CD4-positive, alpha-beta T cell treated with Interleukin-2 at 100 ng/mL for 4 hours (primary cell): ENCODE data around the gene GNA12.

Experiments
- DNase-seq: peaks from one replicate; pipeline ENCODE4 v3.0.0-alpha.2; 2020; ENCODE audit warnings: low spot score

Gene GNA12, protein sequence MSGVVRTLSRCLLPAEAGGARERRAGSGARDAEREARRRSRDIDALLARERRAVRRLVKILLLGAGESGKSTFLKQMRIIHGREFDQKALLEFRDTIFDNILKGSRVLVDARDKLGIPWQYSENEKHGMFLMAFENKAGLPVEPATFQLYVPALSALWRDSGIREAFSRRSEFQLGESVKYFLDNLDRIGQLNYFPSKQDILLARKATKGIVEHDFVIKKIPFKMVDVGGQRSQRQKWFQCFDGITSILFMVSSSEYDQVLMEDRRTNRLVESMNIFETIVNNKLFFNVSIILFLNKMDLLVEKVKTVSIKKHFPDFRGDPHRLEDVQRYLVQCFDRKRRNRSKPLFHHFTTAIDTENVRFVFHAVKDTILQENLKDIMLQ

DNA sequence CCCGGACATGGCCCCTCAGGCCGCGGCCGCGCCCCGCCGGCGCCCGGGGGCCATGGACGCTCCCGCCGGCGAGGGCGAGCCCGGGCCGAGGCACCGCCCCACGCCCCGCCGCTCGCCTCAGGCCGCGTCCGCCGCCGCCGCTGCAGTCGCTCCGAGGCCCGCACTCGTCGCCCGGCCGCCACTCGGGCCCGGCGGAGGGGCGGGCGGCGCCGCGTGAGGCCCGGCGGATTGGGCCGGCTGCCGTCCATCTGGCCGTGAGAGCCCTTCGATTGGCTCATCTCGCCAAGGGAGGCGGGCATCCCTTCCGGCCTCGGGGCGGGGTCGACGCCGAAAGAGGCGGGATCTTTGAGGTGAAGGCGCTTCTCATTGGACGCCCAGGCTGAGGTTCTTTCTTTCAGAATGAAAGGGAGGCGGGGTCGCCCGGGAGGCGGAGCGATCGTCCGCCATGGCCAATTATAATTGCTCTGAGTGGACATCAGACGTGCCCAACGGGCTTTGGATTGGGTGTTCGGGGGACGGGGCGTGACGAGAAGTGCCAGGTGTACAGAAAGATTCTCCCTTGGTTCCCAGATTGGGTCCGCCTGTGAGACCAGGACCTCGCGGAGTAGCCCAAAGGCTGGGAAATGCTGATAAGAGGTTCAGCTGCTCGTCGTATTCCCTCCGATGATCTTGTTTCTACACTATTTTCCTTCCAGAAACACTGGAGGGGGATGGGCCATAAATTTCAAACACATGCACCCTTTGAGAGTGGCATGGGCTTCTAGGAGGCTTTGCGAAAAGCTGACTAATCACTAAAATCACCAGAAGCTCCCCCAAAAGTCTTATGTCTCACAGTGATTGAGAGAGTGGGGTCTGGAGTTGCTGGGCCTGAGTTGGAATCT lies at the start of gene GNA12:
Gene GNA12, minus strand, starts transcription at position 156 of the 881 bp plus-strand sequence. Its CDS starts 147 bp downstream, at position 9.
- peak; percentile 99 for DNase-seq

DNA sequence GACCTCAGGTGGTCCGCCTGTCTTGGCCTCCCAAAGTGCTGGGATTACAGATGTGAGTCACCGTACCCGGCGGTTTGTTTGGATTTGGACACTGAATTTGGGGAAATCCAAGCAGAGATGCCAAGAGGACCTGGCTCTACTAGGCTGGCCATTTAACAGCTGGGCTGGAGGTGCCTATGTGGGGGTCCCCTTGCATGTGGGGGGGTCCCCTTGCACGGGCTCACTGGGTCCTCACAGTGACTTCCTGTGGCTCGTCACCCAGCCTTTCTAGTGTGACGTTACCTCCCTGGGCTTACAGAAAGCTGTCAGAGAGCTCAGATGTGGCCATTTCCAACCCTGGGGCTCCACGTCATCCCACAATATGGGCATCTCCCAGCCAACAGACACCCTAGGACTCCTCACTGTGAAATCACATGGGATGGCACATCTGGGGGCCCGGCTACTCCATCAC lies 49.3 kb upstream of the GNA12 start:
- no peak for DNase-seq

DNA sequence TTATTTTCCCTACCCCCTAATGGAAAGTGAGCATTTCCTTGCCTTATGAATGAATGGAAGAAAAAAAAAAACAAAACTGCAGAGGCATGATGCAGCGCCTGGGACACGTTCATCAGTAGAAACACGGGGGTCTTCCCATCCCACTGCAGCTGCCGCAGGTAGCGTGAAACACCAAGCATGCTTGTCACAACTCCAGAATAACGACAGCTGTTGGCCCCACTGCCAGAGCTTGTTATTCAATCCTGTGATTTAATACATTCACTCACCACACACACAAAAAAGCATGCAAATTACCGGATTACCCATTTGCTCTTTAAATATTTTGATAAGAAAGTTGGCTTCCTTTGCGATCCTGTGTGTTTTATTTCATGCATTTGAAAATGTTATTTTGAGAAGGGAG lies 48.4 kb upstream of the GNA12 start:
- DNase-seq = no peak

- no peak for DNase-seq
Measured at GRCh38 chr7:2887816-2888215, 43.7 kb upstream of the GNA12 start.

DNA sequence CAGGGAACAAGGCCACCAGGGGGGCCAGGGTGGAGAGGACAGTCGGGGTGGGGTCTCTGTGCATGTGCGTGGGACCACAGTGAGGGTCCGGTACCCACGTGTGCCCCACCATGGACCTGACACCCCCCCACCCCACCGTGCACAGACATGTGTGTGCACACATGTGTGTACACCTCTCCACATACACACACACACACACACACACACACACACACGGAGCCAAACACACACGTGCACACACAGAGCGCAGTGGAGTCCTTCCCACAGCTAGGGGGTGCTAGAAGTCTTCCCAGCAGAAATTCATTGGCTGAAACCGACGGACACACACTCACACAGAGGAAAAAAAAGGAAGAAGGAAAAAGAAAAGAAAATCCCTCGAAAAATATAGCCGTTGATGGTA lies 42.8 kb upstream of the GNA12 start:
- DNase-seq = peak; percentile 69

DNA sequence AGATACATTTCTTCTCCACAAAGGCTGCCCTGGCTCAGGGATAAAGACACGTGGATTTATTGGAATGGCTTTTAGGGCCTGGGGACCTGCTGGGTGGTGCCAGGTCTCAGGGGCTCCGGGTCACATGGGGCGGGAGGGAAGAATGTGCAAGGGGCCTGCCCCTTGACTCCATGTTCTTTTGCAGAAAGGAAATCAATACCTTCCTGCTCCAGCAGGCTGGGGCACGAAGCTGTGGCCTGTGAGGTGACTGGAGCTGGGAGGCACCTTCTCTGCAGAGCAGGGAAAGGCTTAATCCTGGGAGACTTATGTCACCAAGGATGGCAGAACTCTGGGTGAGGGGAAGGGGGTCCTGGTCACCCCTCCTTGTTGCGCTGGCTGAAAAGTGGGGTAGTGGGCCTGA lies 42.3 kb upstream of the GNA12 start:
- no peak for DNase-seq

DNA sequence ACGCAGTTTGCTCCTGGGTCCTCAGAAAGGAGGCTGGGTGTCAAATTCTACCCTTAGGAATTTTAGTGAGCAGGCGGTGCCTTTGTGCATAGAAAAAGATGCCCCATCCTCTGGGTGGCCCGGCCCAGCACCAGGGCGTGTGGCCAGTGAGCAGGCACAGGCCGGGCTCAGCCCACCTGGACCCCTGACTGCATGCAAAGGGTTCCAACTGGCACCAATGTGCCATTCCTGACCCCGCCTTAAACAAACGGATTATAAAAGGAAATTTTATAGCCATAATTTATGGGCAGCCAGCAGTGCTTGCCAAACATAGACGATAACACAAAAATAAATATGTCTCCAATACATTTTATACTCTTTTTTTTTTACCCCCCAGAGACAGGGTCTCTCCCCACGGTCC lies 40.1 kb upstream of the GNA12 start:
- no peak for DNase-seq

GRCh38 chr7:2883101-2883500 lies 39.0 kb upstream of the GNA12 start:
- DNase-seq = no peak

DNA sequence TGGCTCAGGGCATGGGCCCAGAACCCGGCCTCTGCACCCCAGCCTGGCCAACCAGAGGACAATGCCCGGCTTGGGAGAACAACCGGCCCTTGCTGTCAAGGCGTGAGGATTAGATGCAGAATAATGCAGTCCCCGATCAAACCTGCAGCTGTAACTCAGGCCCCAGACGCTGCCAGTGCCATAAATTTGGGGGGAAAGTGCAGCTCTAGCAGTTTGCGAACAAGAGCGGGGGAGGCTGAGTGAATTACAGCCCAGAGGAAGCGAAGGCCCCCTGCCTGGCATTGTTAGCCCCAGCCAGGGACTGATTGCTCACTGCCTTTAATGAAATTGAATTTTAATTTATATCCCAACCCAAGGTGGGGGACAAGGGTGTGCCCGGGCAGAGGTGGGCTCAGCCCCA lies 38.0 kb upstream of the GNA12 start:
- no peak for DNase-seq

GRCh38 chr7:2880874-2881533 lies 36.9 kb upstream of the GNA12 start:
- DNase-seq = no peak

- no peak for DNase-seq
Measured at GRCh38 chr7:2880051-2880450, 35.9 kb upstream of the GNA12 start.

DNA sequence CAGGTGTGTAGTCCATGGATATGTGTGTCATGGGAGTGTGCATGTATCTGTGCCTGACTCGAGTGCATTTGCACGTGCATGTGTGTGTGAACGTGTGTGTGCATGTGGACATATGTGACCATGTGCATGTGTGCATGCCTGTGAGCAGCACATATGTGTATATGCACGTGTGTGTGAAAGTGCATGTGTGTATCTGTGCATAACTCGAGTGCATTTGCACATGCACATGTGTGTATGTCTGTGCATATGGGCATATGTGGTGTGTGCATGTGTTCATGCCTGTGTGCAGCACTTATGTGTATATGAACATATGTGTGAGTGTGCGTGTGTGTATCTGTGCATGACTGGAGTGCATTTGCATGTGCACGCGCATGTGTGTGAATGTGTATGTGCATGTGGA lies 35.2 kb upstream of the GNA12 start:
- DNase-seq = no peak

- no peak for DNase-seq
Measured at GRCh38 chr7:2878306-2878705, 34.2 kb upstream of the GNA12 start.

- no peak for DNase-seq
Measured at GRCh38 chr7:2876031-2876731, 32.1 kb upstream of the GNA12 start.

- DNase-seq = no peak
Measured at GRCh38 chr7:2873686-2874551, 29.8 kb upstream of the GNA12 start.

GRCh38 chr7:2873146-2873545 lies 29.0 kb upstream of the GNA12 start:
- no peak for DNase-seq

GRCh38 chr7:2872296-2872874 lies 28.3 kb upstream of the GNA12 start:
- no peak for DNase-seq

DNA sequence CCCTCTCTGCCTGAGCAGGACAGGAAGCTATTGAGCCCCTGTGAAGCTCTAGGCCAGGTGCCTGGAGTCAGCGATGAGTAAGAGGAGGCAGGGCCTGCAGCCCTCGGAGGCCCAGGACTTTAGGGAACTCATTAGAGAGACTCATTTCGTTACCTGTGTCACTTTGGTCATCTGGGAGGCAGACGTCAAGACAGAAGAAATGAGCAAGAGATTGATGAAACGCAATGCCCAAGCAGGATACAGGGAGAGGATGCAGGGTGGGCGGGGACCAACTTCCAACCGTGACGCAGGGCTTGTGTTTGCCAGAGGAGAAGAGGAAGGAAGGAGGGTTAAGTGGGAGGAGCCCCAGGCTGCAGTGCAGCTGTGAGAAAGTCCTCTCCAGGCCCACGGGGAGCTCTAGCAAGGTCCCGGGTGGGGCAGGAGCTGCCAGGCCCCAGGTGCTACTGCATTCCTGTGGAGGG lies 26.4 kb upstream of the GNA12 start:
- DNase-seq = peak; percentile 35

DNA sequence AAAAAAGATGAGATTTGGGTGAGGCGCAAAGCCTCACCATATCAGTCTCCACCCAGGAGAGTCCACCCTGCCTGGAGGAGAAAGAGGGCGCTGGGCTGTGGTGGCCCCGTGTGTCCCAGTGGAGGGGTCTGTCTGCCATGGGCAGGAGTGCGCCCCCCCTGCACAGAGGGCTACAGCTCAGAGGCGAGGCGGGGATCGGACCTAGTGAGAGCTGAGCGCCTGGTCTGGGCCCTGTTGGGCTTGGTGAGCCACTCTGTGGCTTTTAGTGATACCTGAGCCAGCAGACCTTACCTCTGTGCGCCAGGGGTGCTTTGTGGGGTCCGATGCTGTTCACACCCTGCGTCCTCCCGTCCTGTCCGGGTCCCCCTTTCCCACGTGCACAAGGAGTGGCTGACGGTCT lies 25.9 kb upstream of the GNA12 start:
- DNase-seq = no peak

DNA sequence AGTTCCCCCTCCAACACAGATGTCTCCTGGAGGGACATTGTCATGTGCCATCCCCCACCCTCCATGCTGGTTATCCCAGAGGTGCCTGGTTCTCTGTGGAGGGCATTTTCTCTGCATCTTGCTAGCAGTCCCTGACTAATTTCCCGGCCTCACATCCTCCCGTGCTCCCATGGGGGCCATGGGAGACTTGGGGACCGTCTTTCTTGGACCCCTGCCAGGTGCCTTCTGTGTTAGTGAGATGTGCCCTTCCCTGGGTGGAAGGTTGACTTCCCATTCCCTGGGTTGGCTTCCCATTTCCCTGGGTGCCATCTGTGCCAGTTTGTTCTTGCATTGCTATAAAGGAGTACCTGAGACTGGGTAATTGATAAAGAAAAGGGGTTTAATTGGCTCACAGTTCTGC lies 22.5 kb upstream of the GNA12 start:
- no peak for DNase-seq
